GM19240 (cell line): ENCODE measurements around the gene ARFGAP3.

ENCODE experiments used
- DNase-seq: peaks from one replicate; pipeline ENCODE4 v3.0.0; 2011; ENCODE audit warnings: low spot score; ENCODE audit not compliant: insufficient read length

ARFGAP3 gene

DNA sequence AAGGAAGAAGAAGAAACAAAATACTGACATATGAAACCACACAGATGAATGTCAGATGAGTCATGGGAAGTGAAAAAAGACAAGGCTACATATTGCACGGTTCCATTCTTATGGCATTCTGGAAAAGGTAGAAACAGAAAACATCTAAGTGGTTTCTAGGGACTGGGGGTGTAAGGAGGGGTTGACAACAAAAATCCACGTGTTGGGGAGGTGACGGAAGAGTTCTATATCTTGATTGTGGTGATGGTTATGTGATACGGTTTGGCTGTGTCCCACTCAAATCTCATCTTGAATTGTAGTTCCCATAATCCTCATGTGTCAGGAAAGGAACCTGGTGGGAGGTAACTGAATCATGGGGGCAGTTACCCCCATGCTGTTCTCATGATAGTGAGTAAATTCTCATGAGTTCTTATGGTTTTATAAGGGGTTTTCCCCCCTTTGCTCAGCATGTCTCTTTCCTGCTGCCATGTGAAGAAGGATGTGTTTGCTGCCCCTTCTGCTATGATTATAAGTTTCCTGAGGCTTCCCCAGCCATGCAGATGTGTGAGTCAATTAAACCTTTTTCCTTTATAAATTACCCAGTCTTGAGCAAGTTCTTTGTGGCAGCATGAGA is 6.4 kb upstream of the ARFGAP3 start:
- DNase-seq: no peak

DNA sequence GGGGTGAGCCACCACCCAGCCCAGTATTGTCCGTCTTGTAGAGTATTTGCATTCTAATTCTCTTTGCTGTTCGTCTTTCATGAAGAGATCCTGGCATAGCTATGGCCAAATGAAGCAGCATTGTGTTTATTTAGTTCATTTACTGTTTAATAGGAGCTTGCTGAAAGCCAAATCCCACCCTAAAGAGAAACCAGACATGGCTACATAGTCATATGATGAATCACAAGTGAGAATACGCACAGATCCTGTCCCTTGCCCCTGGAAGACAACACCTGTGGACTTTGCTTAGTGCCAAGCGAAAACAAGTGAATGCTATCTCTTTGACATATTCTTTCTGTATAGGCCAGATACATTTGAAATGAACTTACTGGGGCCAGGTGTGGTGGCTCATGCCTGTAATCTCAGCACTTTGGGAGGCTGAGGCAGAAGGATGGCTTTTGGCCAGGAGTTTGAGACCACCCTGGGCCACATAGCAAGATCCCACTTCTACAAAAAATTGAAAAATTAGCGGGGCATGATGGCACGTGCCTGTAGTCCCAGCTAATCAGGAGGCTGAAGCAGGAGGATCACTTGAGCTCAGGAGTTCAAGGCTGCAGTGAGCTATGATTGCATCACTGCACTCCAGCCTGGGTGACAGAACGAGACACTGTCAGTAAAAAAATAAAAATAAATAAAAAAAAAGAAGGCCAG is 5.1 kb upstream of the ARFGAP3 start:
- DNase-seq: no peak

DNA sequence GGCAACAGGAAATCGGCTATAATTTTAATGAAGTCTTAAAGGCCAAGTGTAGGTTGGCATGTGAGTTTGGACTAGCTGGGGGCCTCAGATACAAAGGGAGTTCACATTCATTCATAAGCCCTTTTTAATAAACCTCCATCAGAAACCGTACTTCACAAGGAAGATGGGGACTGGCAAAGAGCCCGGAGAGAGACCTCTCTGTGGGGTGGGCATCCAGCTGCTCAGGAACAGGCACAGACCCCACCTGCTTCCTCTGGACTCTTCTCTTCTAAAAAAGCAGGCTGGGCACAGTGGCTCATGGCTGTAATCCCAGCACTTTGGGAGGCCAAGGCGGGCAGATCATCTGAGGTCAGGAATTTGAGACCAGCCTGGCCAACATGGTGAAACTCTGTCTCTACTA is 3.9 kb upstream of the ARFGAP3 start:
- no peak for DNase-seq

DNA sequence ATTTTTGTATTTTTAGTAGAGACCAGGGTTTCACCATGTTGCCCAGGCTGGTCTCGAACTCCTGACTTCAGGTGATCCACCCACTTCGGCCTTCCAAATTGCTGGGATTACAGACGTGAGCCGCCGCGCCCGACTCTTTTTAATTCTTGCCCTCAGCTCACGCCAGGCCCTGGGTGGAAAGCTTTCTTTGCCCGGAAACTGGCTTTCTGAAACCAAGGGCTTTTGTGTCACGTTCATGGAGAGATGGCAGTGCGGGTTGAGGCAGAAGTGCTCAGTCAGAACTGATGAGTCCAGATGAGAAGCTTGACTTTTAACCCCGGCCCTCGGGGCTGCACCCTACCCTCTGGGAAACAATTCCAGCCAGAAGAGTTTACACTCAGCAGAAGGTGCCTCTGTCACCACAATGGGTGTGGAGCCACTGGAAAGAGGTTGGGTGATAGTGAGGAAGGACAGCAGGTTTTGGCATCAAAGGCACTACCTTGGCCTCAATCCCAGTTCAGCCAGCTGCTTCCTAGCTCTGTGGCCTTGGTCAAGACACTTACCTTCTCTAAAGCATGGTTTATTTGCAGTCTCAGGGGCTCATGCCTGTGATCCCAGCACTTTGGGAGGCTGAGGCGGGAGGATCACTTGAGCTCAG is 890 bp upstream of the ARFGAP3 start:
- no peak for DNase-seq

DNA sequence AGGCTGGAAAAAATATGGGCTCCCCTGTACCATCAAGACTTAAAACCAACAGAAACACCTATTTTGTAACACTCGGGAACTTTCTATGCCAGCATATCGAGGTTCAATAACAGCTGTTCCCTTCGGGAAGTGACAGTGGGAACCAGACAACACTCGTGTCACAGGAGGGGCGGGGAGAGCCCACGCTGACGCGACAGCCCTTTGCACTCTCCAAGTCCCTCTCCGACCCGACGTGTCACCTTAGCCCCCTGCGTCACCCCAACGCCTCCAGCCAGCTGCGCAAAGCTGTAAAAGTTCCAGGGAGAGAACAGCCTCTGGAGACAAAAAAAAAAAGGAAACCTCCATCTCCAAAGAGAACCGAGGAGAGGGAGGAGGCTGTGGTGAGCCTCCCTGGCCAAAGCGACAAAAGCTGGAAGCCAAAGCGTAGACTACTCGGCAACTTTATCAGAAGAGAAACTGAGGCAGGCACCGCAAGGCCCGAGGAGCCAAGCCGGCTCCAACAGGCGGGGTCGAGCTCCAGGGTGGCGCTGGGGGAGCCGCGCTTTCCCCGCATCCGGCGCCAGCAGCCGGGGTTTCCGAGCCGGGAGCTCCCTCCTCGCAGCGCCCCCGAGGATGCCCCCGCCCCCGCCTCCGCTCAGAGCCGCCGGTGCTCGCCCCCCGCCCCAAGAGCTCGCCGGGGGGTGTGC is 751 bp downstream of the ARFGAP3 start:
- DNase-seq: no peak

DNA sequence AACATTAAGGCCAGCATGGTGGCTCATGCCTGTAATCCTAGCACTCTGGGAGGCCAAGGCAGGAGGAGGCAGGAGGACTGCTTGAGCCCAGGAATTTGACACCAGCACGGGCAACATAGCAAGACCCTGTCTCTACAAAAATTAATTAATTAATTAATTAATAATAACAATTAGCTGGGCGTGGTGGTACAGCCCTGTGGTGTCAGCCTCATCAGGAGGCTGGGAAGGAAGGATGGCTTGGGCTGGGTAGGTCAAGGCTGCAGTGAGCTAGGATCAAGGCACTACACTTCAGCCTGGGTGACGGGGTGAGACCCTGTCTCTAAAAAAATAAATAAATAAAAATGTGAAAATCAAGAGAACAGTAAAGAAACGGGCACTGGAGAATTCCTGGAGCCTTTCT is 1.4 kb downstream of the ARFGAP3 start:
- DNase-seq: no peak

DNA sequence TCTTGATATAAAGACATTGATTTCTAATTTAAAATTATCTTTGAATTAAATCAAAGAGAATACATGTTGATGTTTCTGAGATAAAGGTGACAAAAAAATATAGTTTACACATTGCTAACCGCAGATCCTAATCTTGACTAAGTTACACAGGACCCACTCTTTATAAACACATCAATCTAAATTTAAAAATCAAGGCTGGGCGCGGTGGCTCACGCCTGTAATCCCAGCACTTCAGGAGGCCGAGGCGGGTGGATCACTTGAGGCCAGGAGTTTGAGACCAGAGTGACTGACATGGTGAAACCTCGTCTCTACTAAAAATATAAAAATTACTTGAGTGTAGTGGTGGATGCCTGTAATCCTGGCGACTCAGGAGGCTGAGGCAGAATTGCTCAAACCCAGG is 1.9 kb downstream of the ARFGAP3 start:
- no peak for DNase-seq

DNA sequence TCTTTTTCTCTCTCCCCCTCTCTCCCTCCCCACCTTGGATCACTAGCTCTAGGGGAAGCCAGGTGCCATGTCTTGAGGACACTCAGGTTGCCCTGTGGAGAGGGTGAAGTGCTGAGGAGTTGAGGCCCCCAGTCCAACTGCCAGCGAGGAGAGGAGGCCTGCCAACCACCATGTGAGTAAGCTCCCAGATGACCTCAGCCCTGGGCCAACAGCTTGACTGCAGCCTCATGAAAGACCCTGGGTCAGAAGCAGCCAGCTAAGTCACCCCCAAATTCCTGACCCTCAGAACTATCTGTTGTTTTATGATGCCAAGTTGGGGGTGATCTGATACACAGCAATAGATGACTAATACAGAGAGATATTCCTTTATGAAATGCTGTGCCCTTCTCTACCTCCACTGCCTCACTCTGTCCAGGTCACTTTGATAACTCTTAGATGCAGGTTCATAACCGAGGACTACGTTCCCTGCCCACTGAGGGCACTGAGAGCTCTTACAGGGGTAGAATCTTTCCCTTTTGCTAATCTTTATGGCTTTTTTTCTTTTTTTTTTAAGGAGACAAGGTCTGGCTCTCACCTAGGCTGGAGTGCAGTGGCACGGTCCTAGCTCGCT is 8.0 kb downstream of the ARFGAP3 start:
- no peak for DNase-seq

DNA sequence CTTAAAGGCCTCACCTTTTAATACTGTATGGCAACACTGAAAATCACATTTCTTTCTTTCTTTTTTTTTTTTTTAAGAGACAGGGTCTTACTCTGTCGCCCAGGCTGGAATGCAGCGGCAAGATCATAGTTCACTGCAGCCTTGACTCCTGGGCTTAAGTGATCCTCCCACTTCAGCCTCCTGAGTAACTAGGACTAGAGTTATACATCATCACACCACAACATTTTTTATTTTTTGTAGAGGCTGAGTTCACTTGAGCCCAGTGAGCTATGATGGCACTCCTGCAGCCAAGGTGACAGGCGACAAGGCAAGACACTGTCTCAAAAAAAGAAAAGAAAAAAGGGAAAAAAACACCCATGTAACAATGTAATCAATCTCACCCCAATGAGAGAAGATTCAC is 10.0 kb downstream of the ARFGAP3 start:
- DNase-seq: no peak

DNA sequence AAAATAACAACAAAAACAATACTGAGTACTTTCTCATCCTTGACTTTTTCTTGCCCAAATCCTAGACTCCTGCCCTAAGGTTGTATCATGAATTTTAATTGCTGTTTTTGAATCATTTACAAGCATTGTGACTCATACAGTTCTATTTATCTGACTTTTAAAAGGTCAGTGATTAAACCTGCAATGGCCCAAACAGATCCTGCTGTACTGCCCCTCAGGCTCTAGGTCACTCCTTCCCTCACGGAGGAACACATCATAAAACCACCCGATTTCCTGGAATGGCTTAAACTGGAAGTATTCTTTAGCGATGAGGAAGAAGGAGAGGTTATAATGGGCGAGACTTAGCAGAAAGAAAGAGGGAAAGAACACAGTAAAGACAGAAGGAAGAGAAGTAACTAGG is 12.3 kb downstream of the ARFGAP3 start:
- no peak for DNase-seq

DNA sequence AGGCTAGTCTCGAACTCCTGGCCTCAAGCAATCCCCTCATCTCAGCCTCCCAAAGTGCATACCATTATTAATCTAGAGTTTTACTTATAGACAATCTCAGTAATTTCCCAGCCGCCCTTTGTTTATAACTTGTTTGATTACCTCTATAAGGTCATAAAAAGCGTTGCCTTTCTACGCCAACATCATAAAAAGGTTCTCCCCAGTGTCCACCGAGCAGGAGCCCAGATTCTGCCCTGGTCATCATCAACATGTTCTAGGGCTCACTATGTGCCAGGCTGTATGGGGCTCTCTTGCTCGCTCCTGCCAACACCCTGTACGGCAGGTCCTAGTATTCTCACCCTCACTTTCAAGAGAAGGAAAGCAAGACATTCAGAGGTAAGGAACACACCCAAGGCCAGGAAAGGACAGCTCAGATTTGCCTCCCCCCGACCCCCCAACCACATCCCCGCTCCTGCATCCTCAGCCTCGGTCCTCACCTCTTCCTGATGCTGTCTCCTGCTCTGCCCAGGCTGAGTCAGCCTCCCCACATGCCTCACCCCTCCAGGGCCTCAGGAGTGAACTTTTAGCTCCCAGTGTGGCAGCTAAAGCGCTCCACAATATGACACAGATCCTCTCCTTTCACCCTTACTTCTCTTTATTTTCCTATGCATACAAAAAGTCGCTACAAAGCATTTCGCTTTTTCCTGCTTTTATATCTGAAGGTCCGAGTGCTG is 14.3 kb downstream of the ARFGAP3 start:
- no peak for DNase-seq

DNA sequence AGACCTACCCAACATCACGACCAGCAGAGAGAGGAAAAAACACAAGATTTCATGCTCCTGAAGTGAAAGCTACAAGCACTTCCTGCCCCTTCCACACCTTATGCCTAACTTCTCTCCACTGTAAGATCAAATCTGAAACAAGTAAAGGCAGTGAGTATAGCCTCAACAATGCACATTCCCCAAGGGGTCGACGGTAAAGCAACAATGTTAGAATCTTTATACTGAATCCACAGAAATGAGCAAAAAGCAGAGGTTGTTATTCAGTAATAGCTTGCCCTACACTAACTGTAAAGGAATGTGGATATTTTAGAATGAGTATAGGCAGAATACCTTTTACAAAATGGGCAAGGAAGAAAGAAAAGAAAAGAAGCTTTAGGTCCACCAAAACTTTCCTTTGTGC is 15.6 kb downstream of the ARFGAP3 start:
- no peak for DNase-seq

DNA sequence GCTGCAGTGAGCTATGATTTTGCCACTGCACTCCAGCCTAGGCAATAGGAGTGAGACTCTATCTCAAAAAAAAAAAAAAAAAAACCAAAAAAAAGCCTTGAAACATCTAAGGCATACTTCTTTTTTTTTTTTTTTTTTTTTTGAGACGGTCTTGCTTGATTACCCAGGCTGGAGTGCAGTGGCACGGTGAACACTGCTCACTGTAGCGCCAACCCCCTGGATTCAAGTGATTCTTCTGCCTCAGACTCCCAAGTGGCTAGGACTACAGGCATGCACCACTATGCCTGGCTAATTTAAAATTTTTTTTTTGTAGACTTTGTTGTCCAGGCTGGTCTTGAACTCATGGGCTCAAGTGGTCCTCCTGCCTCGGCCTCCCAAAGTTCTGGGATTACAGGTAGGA is 19.5 kb downstream of the ARFGAP3 start:
- DNase-seq: no peak

DNA sequence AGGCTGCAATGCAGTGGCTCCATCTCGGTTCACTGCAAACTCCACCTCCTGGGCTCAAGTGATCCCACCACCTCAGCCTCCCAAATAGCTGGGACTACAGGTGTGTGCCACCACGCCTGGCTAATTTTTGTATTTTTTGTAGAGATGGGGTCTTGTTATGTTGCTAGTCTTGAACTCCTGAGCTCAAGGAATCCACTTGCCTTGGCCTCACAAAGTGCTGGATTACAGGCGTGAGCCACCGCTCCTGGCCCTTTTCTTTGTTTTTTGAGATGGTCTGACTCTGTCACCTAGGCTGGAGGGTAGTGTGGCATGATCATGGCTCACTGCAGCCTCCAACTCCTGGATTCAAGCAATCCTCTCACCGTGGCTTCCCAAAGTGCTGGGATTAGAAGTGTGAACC is 21.0 kb downstream of the ARFGAP3 start:
- no peak for DNase-seq

DNA sequence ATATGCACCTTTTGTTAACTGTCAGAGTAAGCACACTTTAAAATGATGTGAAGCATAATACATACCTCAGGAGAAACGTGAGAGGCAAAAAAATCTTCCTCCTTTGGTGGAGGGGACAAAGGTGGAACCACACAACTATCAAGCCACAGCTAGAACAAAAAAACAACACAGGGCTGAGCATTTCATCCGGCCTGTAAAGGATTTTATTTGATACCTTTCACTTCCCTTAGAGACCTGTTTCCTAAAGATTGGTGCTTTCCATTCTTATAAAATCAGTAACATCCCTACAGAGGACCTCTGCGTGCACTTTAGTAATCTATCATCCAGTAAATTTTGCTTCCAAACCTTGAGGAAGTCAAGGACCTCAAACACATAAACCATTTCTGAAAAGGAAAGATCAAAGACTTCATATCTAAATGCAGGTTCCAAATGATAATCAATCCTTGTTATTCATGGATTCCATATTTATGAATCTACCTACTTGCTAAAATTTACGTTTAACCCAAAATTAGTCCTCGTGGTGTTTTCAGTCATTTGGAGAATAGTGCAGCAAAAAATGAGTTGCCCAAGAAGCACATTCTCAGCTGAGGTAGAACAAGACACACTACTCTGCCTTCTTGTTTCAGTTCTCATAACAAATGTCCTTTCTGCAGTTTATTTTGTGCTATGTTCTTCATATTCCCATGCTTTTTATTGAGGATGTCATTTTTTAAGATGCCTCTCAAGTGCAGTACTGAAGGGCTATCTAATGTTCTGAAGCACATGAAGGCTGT is 22.7 kb downstream of the ARFGAP3 start:
- no peak for DNase-seq

DNA sequence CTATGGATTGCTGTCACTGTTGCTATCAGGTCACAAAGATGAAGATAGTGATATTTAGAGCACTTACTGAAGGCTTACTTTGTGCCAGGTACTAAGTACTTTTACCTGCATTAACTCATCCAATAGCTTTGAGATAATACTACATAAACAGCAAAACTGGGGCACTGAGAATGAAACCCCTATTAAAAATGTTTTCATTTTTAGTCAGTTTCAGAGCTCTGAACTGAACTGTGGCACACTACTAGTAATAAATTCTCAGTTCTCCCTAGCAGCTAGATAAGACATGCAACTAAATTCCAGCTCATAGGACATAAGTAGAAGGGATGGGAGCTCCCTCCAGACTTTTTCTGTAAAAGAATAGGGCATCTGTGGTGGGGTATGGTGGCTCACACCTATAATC is 24.0 kb downstream of the ARFGAP3 start:
- DNase-seq: no peak

DNA sequence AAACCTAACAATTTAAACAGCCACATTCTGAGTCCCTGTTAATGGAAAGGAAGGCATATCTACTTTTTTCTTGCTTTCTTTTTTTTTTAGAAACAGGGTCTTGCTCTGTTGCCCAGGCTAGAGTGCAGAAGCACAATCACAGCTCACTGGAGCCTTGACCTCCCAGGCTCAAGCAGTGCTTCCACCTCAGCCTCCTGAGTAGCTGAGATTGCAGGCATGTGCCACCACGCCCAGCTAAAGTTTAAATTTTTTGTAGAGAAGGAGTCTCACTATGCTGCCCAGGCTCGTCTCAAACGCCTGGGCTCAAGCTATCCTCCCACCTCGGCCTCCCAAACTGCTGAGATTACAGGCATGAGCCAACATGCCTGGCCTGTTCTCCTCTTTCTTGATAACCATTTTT is 25.4 kb downstream of the ARFGAP3 start:
- no peak for DNase-seq

DNA sequence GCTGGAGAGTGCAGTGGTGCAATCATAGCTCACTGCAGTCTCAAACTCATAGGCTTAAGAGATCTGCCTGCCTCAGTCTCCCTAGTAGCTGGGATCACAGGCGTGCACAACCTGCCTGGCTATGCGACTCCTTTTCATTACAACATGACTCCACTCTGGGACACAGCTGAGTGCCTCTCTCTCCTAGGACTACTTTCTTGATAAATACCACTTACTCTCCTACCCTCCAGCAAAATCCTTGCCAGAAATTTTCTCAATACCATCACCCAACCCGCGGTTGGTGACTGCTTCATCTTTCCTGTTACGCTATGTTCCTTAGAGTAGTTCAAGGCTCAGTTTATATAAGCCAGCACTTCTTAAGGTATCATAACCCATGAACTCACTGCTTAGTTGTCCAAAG is 26.9 kb downstream of the ARFGAP3 start:
- DNase-seq: no peak

DNA sequence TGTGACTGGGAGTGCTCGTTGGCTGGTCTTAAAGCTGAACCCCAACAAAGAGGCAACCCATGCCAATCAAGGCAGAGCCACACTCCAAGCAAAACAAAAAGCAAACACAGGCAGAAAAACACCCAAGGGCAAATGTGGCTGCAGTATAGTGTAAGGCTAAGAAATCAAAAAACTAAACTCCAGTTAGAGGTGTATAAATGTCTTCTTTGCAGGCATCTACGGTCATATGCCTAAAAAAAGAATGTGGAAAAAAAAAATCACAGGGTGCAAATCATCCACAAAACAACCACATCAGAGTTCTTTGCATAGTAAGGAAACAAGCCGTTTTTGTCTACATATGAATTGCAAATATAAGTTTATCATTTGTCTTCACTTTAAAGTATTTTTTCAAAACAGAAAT is 27.8 kb downstream of the ARFGAP3 start:
- no peak for DNase-seq

DNA sequence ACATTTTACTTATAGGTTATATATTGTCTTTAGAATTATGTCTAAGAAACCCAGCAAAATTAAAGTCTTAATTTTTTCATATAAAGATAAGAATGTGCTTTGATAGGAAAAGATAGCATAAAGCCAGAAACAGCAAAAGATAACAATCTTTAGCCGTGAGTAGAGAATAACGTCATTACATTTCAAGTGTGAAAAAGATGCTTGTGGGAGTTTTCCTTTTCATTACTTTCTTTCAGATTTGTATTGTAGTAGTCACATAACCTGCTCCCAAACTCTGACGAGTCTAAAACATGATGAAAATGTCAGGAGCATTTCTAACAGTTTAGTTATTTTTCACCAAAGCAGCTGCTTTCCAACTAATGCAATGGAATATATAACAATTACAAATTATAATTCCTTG is 31.3 kb downstream of the ARFGAP3 start:
- DNase-seq: no peak

DNA sequence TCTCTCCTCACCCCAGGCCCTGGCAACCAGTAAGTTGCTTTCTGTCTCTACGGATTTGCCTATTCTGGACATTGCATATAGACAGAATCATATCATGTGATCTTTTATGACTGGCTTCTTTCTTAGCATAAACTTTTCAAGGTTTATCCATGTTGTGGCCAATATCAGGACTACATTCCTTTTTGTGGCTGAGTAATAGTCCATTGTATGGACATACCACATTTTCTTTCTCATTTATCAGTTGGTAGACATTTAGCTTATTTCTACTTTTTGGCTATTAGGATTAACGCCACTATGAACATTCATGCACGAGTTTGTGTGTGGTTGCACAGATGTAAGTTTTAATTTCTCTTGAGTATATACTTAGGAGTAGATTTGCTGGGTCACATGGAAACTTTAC is 35.7 kb downstream of the ARFGAP3 start:
- DNase-seq: no peak
